Panc1 (cell line): ENCODE results near the gene SLC44A3.

Experiments
- CTCF ChIP-seq: fragments of 450-650 bp; IDR thresholded peaks from 2 replicates; pipeline ENCODE4 v1.5.1; 2017; ENCODE audit warnings: mild to moderate bottlenecking
- POLR2AphosphoS5 ChIP-seq: IDR thresholded peaks from 2 replicates; pipeline ENCODE4 v1.6.1; 2012; ENCODE audit warnings: mild to moderate bottlenecking, low read depth, low read length, moderate library complexity
- TCF7L2 ChIP-seq: IDR thresholded peaks from 2 replicates; pipeline ENCODE4 v1.6.1; 2011; ENCODE audit warnings: mild to moderate bottlenecking, low read depth, low read length, inconsistent platforms

- TF ChIP-seq CTCF: no peak
- no peak for TF ChIP-seq POLR2AphosphoS5
- TF ChIP-seq TCF7L2: no peak
Measured at GRCh38 chr1:94894630-94895029, 74.5 kb downstream of the SLC44A3 start.
